Measurements from ENCODE around the gene SPINT1.
"Not testable (repeated sequence)": the region's sequence is repeated elsewhere in the genome, so short reads cannot be mapped to it uniquely, and the experiment has no call there.

SPINT1 gene

GRCh38 chr15:40857601-40858341, 13.9 kb downstream of the SPINT1 start:
- DNase-seq (ENCODE audit: low read depth in 4 of 4, low spot score in 1 of 4): peak; percentile 56 to 78 (median 66)

GRCh38 chr15:40858706-40859105, 14.9 kb downstream of the SPINT1 start:
- no peak for DNase-seq (ENCODE audit: low read depth in 4 of 4, low spot score in 1 of 4)

- peak; percentile 77 to 91 (median 83) for DNase-seq (ENCODE audit: low read depth in 4 of 4, low spot score in 1 of 4)
These were observed 15.5 kb downstream of the SPINT1 start for GRCh38 chr15:40859206-40859851.

- DNase-seq (ENCODE audit: low read depth in 4 of 4, low spot score in 1 of 4): not testable (repeated sequence)
These were observed 17.3 kb downstream of the SPINT1 start for GRCh38 chr15:40861147-40861546.

- no peak for DNase-seq (ENCODE audit: low read depth in 4 of 4, low spot score in 1 of 4)
These were observed 19.9 kb downstream of the SPINT1 start for GRCh38 chr15:40863660-40864270.

GRCh38 chr15:40867199-40867598, 23.4 kb downstream of the SPINT1 start:
- DNase-seq (ENCODE audit: low read depth in 4 of 4, low spot score in 1 of 4): no peak

GRCh38 chr15:40869686-40870085, 25.8 kb downstream of the SPINT1 start:
- DNase-seq (ENCODE audit: low read depth in 4 of 4, low spot score in 1 of 4): no peak

GRCh38 chr15:40870716-40871115, 26.9 kb downstream of the SPINT1 start:
- no peak for DNase-seq (ENCODE audit: low read depth in 4 of 4, low spot score in 1 of 4)

- DNase-seq (ENCODE audit: low read depth in 4 of 4, low spot score in 1 of 4): no peak
These were observed 28.1 kb downstream of the SPINT1 start for GRCh38 chr15:40871749-40872617.

- DNase-seq (ENCODE audit: low read depth in 4 of 4, low spot score in 1 of 4): no peak
These were observed 29.2 kb downstream of the SPINT1 start for GRCh38 chr15:40872791-40873693.

- peak in 3 of 4 experiments; percentile 22 to 46 (median 28) for DNase-seq (ENCODE audit: low read depth in 4 of 4, low spot score in 1 of 4)
These were observed 30.1 kb downstream of the SPINT1 start, which contains the start of gene RHOV for GRCh38 chr15:40873694-40874561. RHOV (minus strand) TSS chr15:40874234; CDS start chr15:40874139, 95 bp downstream.

GRCh38 chr15:40875991-40876730, 32.3 kb downstream of the SPINT1 start:
- DNase-seq (ENCODE audit: low read depth in 4 of 4, low spot score in 1 of 4): no peak

- no peak for DNase-seq (ENCODE audit: low read depth in 4 of 4, low spot score in 1 of 4)
These were observed 33.8 kb downstream of the SPINT1 start for GRCh38 chr15:40877694-40878093.

GRCh38 chr15:40878785-40879184, 34.9 kb downstream of the SPINT1 start:
- DNase-seq (ENCODE audit: low read depth in 4 of 4, low spot score in 1 of 4): peak in 1 of 4 experiments; percentile 24

GRCh38 chr15:40879609-40880008, 35.8 kb downstream of the SPINT1 start:
- DNase-seq (ENCODE audit: low read depth in 4 of 4, low spot score in 1 of 4): no peak

GRCh38 chr15:40881351-40881750, 37.5 kb downstream of the SPINT1 start:
- no peak for DNase-seq (ENCODE audit: low read depth in 4 of 4, low spot score in 1 of 4)

GRCh38 chr15:40886586-40886985, 42.7 kb downstream of the SPINT1 start:
- no peak for DNase-seq (ENCODE audit: low read depth in 4 of 4, low spot score in 1 of 4)

- no peak for DNase-seq (ENCODE audit: low read depth in 4 of 4, low spot score in 1 of 4)
These were observed 45.3 kb downstream of the SPINT1 start for GRCh38 chr15:40889112-40889511.

Data from stimulated activated CD4-positive, alpha-beta T cell treated with anti-CD3 and anti-CD28 coated beads, Interleukin-1b, Interleukin-23, amount 100 ng/mL, for 24 hours (primary cell).